Transverse colon (tissue), 4 donors: ENCODE results near the gene LRCH3. TPM values are rescaled to one million over a fixed set of nuclear protein-coding genes. Genes with fewer than 3 reads are reported as not detected.

ENCODE experiments used
- DNase-seq: peaks from one replicate; pipeline ENCODE4 v3.0.0-alpha.2; 2019
- H3K27ac ChIP-seq, 4 donors: fragments of 200-600 bp; sonication (generic); 2 replicates each; pipeline ENCODE4 v1.5.1; 2016 to 2018; ENCODE audit warnings: inconsistent platforms in 4 of 4
- H3K27me3 ChIP-seq: fragments of 200-600 bp; sonication (generic); 2 replicates; pipeline ENCODE4 v1.5.1; 2017; ENCODE audit warnings: inconsistent platforms
- H3K36me3 ChIP-seq, 4 donors: fragments of 200-600 bp; sonication (generic); 2 replicates each; pipeline ENCODE4 v1.5.1; 2017 to 2019; ENCODE audit warnings: inconsistent platforms in 4 of 4
- H3K4me1 ChIP-seq, 4 donors: fragments of 200-600 bp; sonication (generic); 2 replicates each; pipeline ENCODE4 v1.5.1; 2017 to 2020; ENCODE audit warnings: inconsistent platforms in 4 of 4
- H3K4me3 ChIP-seq, 4 donors: fragments of 200-600 bp; sonication (generic); 1 replicate in 1 of 4; 2 replicates in 3 of 4; pipeline versions ENCODE4 v1.5.1 to v1.6.1; 2017 to 2019; ENCODE audit warnings: inconsistent platforms in 4 of 4
- H3K9me3 ChIP-seq, 2 donors: fragments of 200-600 bp; sonication (generic); 2 replicates each; pipeline ENCODE4 v1.5.1; 2017 to 2019; ENCODE audit warnings: inconsistent platforms in 2 of 2
- CTCF ChIP-seq, 5 experiments: fragments of 200-600 bp in 3 of 5; fragments of 450-650 bp in 2 of 5; sonication (generic) in 3 of 5; IDR thresholded peaks; 1 replicate in 2 of 5; 2 replicates in 3 of 5; pipeline ENCODE4 v1.5.1; 2016 to 2017; ENCODE audit warnings: antibody characterized with exemption in 5 of 5, inconsistent platforms in 3 of 5, mild to moderate bottlenecking in 2 of 5, moderate library complexity in 1 of 5
- EP300 ChIP-seq: sonication (generic); formaldehyde crosslinking; IDR thresholded peaks from one replicate; pipeline ENCODE4 v1.6.1; 2017; ENCODE audit warnings: antibody characterized with exemption, low read depth
- POLR2A ChIP-seq: fragments of 450-650 bp; IDR thresholded peaks from one replicate; pipeline ENCODE4 v1.6.1; 2016; ENCODE audit warnings: antibody characterized with exemption, mild to moderate bottlenecking, moderate library complexity
- POLR2AphosphoS5 ChIP-seq, 3 donors: sonication (generic); formaldehyde crosslinking; IDR thresholded peaks; one replicate each; pipeline ENCODE4 v1.6.1; 2016; ENCODE audit warnings: antibody characterized with exemption in 3 of 3
- WGBS, 2 donors: methylation state at CpG; one replicate each; pipeline ENCODE4 v1.1.5; 2018; ENCODE audit warnings: low coverage in 1 of 2; 5-methylcytosine and 5-hydroxymethylcytosine counted together
- in situ Hi-C, 4 donors: fragments of 200-750 bp; cut with MboI; loops; one replicate each; pipeline versions ENCODE4 v1.15.0 to v1.15.1; 2017; ENCODE audit warnings: low sequenced_read_pairs in 3 of 4, low pct_ligation_motif_present in 1 of 4, low pct_unique_long_range_greater_than_20kb in 1 of 4
- intact Hi-C: fragments of 100-400 bp; cut with DNase I; formaldehyde crosslinking; loops from one replicate; pipeline ENCODE4 v1.15.1; 2023; ENCODE audit warnings: low total_unique reads
- total RNA-seq, 4 donors: library from RNA; depleted of rRNA; stranded (reverse); fragments of >200 nt; gene quantifications; one replicate each; pipeline ENCODE4 v1.1.0, GENCODE V29; 2016

Gene LRCH3
- total RNA-seq, 4 donors from 2014 or later = 36.0 to 122 (median 51.2) TPM

DNA sequence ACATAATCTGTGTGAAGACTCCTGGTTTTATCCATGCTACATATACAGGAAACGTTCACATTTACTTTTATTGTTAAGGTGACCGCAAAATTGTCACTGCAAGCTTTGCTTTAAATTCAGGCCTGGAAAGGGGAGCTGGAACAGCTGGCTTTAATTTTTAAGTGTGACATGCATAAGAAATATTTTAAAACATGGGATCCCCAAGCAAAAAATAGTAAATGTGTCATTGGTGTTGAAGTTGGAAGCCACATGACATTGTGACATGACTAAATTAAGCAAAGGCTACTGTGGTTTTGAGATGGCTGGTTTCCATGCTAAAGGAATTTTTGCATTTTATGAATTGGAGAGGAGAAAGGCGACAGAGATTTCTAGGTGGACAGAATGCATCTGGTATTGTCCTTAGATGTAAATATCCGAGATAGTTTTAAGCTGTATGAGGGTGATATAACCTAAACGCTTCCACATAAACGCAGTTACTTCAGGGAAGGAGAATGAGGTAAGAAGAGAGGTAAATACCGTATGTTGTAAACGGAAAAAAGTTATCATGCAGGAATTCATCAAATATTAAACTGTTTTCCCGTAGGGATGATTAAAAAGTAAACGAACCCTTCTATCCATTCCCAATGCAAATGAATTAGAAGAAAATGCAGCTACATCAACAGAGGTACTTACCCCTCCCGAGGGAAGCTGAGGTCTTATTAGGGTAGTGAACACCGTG lies 42.3 kb upstream of the LRCH3 start:
- no peaks in the 10 kb centered on the region for H3K27me3 ChIP-seq
- in situ Hi-C loops (no loop called here), intact Hi-C loops (no loop called here)
- no peak for DNase-seq
- 8 to 21% methylated on average over 11 to 12 of the region's 12 CpGs for WGBS, 2 donors
- H3K36me3 ChIP-seq = no peaks in the 10 kb centered on the region
- no peaks in the 10 kb centered on the region for H3K9me3 ChIP-seq
- peaks cover 5 to 31% (median 19%) of the 10 kb centered on the region in 4 donors for H3K4me1 ChIP-seq
- TF ChIP-seq POLR2A (peak; percentile 3), POLR2AphosphoS5 (IDR thresholded peaks at IDR 0.05) (no peak)
- H3K4me3 ChIP-seq = peak overlapping the region; percentile 26 to 91 (median 74)
- H3K27ac ChIP-seq = peak overlapping the region; percentile 96 to 100 (median 98)

- Histone ChIP-seq H3K4me3 (peak overlapping the region; percentile 26 to 91 (median 74)), H3K27ac (peak overlapping the region; percentile 96 to 100 (median 98)), H3K27me3 (no peaks in the 10 kb centered on the region), H3K4me1 (peaks cover 5 to 31% (median 19%) of the 10 kb centered on the region in 4 donors), H3K9me3 (no peaks in the 10 kb centered on the region), H3K36me3 (no peaks in the 10 kb centered on the region)
- 0 to 3% methylated on average over 5 to 18 of the region's 18 CpGs for WGBS, 2 donors
- in situ Hi-C loops = no loop called here
- TF ChIP-seq POLR2A = no peak
- peak in 2 of 3 donors; percentile 23 for TF ChIP-seq POLR2AphosphoS5 (IDR thresholded peaks at IDR 0.05)
- intact Hi-C loops = no loop called here
- peak; percentile 63 for DNase-seq
Measured at GRCh38 chr3:197749315-197749600, 41.8 kb upstream of the LRCH3 start.

DNA sequence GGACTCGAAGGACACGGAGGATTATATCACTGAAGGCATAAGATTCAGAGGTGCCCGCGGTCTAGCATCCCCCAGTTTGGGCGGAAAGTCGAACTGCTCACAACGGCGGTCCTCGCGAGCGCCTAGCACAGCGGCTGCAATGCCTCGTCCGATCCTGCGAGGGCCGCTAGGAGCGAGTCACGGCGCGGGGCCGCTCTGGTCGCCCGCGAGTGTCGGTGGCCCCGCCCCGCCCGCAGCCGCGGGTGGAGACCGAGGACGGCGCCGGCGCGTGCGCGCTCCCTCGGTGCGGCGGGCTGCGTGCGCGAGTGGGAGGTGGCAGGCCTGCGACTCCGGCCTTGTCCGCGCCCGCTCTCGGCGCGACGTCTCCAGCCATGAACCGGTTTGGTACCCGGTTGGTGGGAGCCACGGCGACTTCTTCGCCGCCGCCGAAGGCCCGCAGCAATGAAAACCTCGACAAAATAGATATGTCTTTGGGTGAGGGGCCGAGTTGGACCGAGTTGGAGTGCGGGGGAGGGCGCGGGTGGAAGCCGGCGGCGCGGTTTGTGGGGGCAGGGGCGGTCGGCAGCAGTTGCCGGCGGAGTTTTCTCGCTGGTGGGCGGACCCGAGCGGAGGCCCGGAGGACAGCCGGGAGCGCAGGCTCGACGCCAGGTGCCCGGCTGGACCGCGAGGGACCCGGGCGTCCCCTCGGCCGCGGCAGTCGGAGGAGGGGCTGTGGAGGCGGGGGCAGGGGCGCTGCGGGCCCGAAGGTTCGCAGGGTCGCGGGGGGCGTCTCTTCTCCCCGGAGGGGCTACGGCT lies 41.3 kb upstream of the LRCH3 start, which contains the start of gene FYTTD1:
TSS of gene FYTTD1 (plus strand) at position 283 of the 795 bp plus-strand sequence. CDS start at position 372, 89 bp downstream.
- peak; percentile 93 for DNase-seq
- H3K27ac ChIP-seq = peak within 1 kb of the TSS; percentile 96 to 100 (median 98)
- H3K27me3 ChIP-seq = no peaks in the 10 kb centered on the region
- H3K4me3 ChIP-seq = peak within 1 kb of the TSS; percentile 61 to 91 (median 88)
- intact Hi-C loops = no loop called here
- H3K36me3 ChIP-seq = no peaks in the 10 kb centered on the region
- 0% methylated on average over 47 of the region's 104 CpGs; no CpG with 5 or more reads in 1 of the 2 donors for WGBS, 2 donors
- in situ Hi-C loops = no loop called here
- peaks cover 5 to 31% (median 19%) of the 10 kb centered on the region in 4 donors for H3K4me1 ChIP-seq
- TF ChIP-seq EP300 (no peak), POLR2A (peak; percentile 48), CTCF (IDR thresholded peaks at IDR 0.05) (peak; percentile 21 to 47 (median 43)), POLR2AphosphoS5 (IDR thresholded peaks at IDR 0.05) (peak in 2 of 3 donors; percentile 81 to 86)
- no peaks in the 10 kb centered on the region for H3K9me3 ChIP-seq

GRCh38 chr3:197750396-197750831 lies 40.6 kb upstream of the LRCH3 start:
- peak; percentile 74 for DNase-seq
- Histone ChIP-seq H3K36me3 (no peaks in the 10 kb centered on the region), H3K4me3 (peak overlapping the region; percentile 61 to 91 (median 88)), H3K27ac (peak overlapping the region; percentile 96 to 100 (median 98)), H3K4me1 (peaks cover 5 to 31% (median 19%) of the 10 kb centered on the region in 4 donors), H3K9me3 (no peaks in the 10 kb centered on the region), H3K27me3 (no peaks in the 10 kb centered on the region)
- in situ Hi-C loops (no loop called here), intact Hi-C loops (no loop called here)
- 1% methylated on average over 31 of the region's 43 CpGs; no CpG with 5 or more reads in 1 of the 2 donors for WGBS, 2 donors
- TF ChIP-seq CTCF (IDR thresholded peaks at IDR 0.05) (peak in 3 of 5 experiments; percentile 11 to 19 (median 15)), EP300 (no peak), POLR2A (no peak), POLR2AphosphoS5 (IDR thresholded peaks at IDR 0.05) (peak in 2 of 3 donors; percentile 53 to 62)
